Immature natural killer cell (primary cell): ENCODE data around the gene MSRB3. TPM values are rescaled to one million over a fixed set of nuclear protein-coding genes. Genes with fewer than 3 reads are reported as not detected.

Experiments used
- DNase-seq, 3 donors: peaks; one replicate each; pipeline ENCODE4 v3.0.0; 2022; ENCODE audit warnings: mixed read lengths in 1 of 3
- H3K27ac Mint-ChIP-seq, 6 donors: one replicate each; pipeline ENCODE4 v1.8.0; 2020; ENCODE audit warnings: mixed read lengths in 6 of 6, mild to moderate bottlenecking in 5 of 6, inconsistent platforms in 4 of 6, moderate library complexity in 3 of 6
- H3K27me3 Mint-ChIP-seq, 3 donors: one replicate each; pipeline ENCODE4 v1.8.0; 2020 to 2021; ENCODE audit warnings: low read depth in 3 of 3, mild to moderate bottlenecking in 3 of 3, mixed read lengths in 3 of 3, moderate library complexity in 3 of 3, inconsistent platforms in 1 of 3
- H3K36me3 Mint-ChIP-seq, 3 donors: one replicate each; pipeline ENCODE4 v1.8.0; 2020; ENCODE audit warnings: mixed read lengths in 3 of 3, inconsistent platforms in 2 of 3, mild to moderate bottlenecking in 2 of 3
- H3K4me1 Mint-ChIP-seq, 2 donors: one replicate each; pipeline ENCODE4 v1.8.0; 2020; ENCODE audit warnings: inconsistent platforms in 2 of 2, mild to moderate bottlenecking in 2 of 2, mixed read lengths in 2 of 2, moderate library complexity in 1 of 2
- H3K4me3 Mint-ChIP-seq, 5 donors: one replicate each; pipeline ENCODE4 v1.8.0; 2020; ENCODE audit warnings: mild to moderate bottlenecking in 5 of 5, mixed read lengths in 5 of 5, inconsistent platforms in 3 of 5, moderate library complexity in 3 of 5
- H3K9me3 Mint-ChIP-seq, 6 donors: one replicate each; pipeline ENCODE4 v1.8.0; 2020; ENCODE audit warnings: mild to moderate bottlenecking in 6 of 6, mixed read lengths in 6 of 6, inconsistent platforms in 4 of 6, moderate library complexity in 3 of 6
- polyA plus RNA-seq, 3 donors: library from polyadenylated mRNA; unstranded; fragments of 300-500 nt; fragmentation: Illumina TruSeq; gene quantifications; one replicate each; pipeline ENCODE4 v1.2.3, GENCODE V29; 2021

Gene MSRB3
- polyA plus RNA-seq, 3 donors from 2014 or later, result 3.0 to 4.6 (median 3.2) TPM

- H3K4me3 Mint-ChIP-seq, result no peak overlapping the region
- no peak for DNase-seq
- no peak overlapping the region for H3K27ac Mint-ChIP-seq
- H3K36me3 Mint-ChIP-seq, result no peaks in the 10 kb centered on the region
- peaks cover 0 to 7% (median under 1%) of the 10 kb centered on the region in 6 donors for H3K9me3 Mint-ChIP-seq
- H3K4me1 Mint-ChIP-seq, result no peaks in the 10 kb centered on the region
- peaks cover 0 to 1% (median 1%) of the 10 kb centered on the region in 3 donors for H3K27me3 Mint-ChIP-seq
Observed at GRCh38 chr12:65408441-65408840, 130.0 kb downstream of the MSRB3 start.

GRCh38 chr12:65409726-65410125 lies 131.2 kb downstream of the MSRB3 start:
- H3K27ac Mint-ChIP-seq, result no peak overlapping the region

GRCh38 chr12:65411171-65411570 lies 132.7 kb downstream of the MSRB3 start:
- H3K9me3 Mint-ChIP-seq, result peaks cover 0 to 2% (median 0%) of the 10 kb centered on the region in 6 donors
- no peak for DNase-seq
- H3K27me3 Mint-ChIP-seq, result peaks cover 0 to 1% (median 0%) of the 10 kb centered on the region in 3 donors
- H3K27ac Mint-ChIP-seq, result no peak overlapping the region
- no peak overlapping the region for H3K4me3 Mint-ChIP-seq
- H3K36me3 Mint-ChIP-seq, result no peaks in the 10 kb centered on the region
- H3K4me1 Mint-ChIP-seq, result peaks cover 0 to 4% of the 10 kb centered on the region in 2 donors

More at GRCh38 chr12:65409726-65410125, 131.2 kb downstream of the MSRB3 start:
- no peak overlapping the region for H3K4me3 Mint-ChIP-seq
- H3K36me3 Mint-ChIP-seq, result no peaks in the 10 kb centered on the region
- no peak for DNase-seq
- peaks cover 0 to 4% of the 10 kb centered on the region in 2 donors for H3K4me1 Mint-ChIP-seq
- peaks cover 0 to 1% (median 1%) of the 10 kb centered on the region in 3 donors for H3K27me3 Mint-ChIP-seq
- H3K9me3 Mint-ChIP-seq, result peaks cover 0 to 2% (median 0%) of the 10 kb centered on the region in 6 donors

- DNase-seq, result no peak
- Mint-ChIP-seq H3K27me3 (peaks cover 0 to 1% (median 0%) of the 10 kb centered on the region in 3 donors), H3K4me3 (no peak overlapping the region), H3K4me1 (peaks cover 0 to 4% of the 10 kb centered on the region in 2 donors), H3K9me3 (peaks cover 0 to 7% (median 0%) of the 10 kb centered on the region in 6 donors), H3K27ac (no peak overlapping the region), H3K36me3 (no peaks in the 10 kb centered on the region)
Observed at GRCh38 chr12:65414526-65414925, 136.0 kb downstream of the MSRB3 start.

- Mint-ChIP-seq H3K9me3 (peaks cover 0 to 10% (median 0%) of the 10 kb centered on the region in 6 donors), H3K27ac (no peak overlapping the region), H3K4me3 (no peak overlapping the region), H3K4me1 (peaks cover 0 to 4% of the 10 kb centered on the region in 2 donors), H3K27me3 (peaks cover 0 to 1% (median 0%) of the 10 kb centered on the region in 3 donors), H3K36me3 (no peaks in the 10 kb centered on the region)
- no peak for DNase-seq
Observed at GRCh38 chr12:65415826-65416225, 137.3 kb downstream of the MSRB3 start.

GRCh38 chr12:65419284-65420072 lies 141.0 kb downstream of the MSRB3 start:
- no peak overlapping the region for H3K4me3 Mint-ChIP-seq
- H3K27ac Mint-ChIP-seq, result no peak overlapping the region
- H3K27me3 Mint-ChIP-seq, result peaks cover 0 to 1% (median 0%) of the 10 kb centered on the region in 3 donors
- no peaks in the 10 kb centered on the region for H3K4me1 Mint-ChIP-seq
- no peak for DNase-seq
- peaks cover 0 to 15% (median 8%) of the 10 kb centered on the region in 6 donors for H3K9me3 Mint-ChIP-seq
- H3K36me3 Mint-ChIP-seq, result no peaks in the 10 kb centered on the region

- no peaks in the 10 kb centered on the region for H3K36me3 Mint-ChIP-seq
- no peak overlapping the region for H3K27ac Mint-ChIP-seq
- no peak overlapping the region for H3K4me3 Mint-ChIP-seq
- H3K9me3 Mint-ChIP-seq, result peaks cover 0 to 15% (median 8%) of the 10 kb centered on the region in 6 donors
- H3K4me1 Mint-ChIP-seq, result no peaks in the 10 kb centered on the region
- H3K27me3 Mint-ChIP-seq, result peaks cover 0 to 1% (median 0%) of the 10 kb centered on the region in 3 donors
- no peak for DNase-seq
Observed at GRCh38 chr12:65420941-65421340, 142.5 kb downstream of the MSRB3 start.

- H3K9me3 Mint-ChIP-seq, result peaks cover 0 to 16% (median 3%) of the 10 kb centered on the region in 6 donors
Observed at GRCh38 chr12:65427646-65428045, 149.2 kb downstream of the MSRB3 start.

GRCh38 chr12:65430006-65430405 lies 151.5 kb downstream of the MSRB3 start:
- Mint-ChIP-seq H3K36me3 (peaks cover 0 to 3% (median 0%) of the 10 kb centered on the region in 3 donors), H3K27ac (no peak overlapping the region), H3K4me1 (no peaks in the 10 kb centered on the region), H3K9me3 (peaks cover 0 to 11% (median 1%) of the 10 kb centered on the region in 6 donors), H3K4me3 (no peak overlapping the region), H3K27me3 (peaks cover 0 to 5% (median 3%) of the 10 kb centered on the region in 3 donors)
- no peak for DNase-seq

More at GRCh38 chr12:65427646-65428045, 149.2 kb downstream of the MSRB3 start:
- DNase-seq, result no peak
- Mint-ChIP-seq H3K27me3 (peaks cover 1 to 3% (median 2%) of the 10 kb centered on the region in 3 donors), H3K36me3 (peaks cover 0 to 3% (median 0%) of the 10 kb centered on the region in 3 donors), H3K4me1 (no peaks in the 10 kb centered on the region), H3K27ac (no peak overlapping the region), H3K4me3 (no peak overlapping the region)

GRCh38 chr12:65430571-65431306 lies 152.3 kb downstream of the MSRB3 start:
- Mint-ChIP-seq H3K36me3 (peaks cover 0 to 3% (median 0%) of the 10 kb centered on the region in 3 donors), H3K4me1 (no peaks in the 10 kb centered on the region), H3K27ac (no peak overlapping the region), H3K9me3 (peaks cover 0 to 11% (median 1%) of the 10 kb centered on the region in 6 donors), H3K27me3 (peaks cover 0 to 5% (median 5%) of the 10 kb centered on the region in 3 donors), H3K4me3 (no peak overlapping the region)
- no peak for DNase-seq

GRCh38 chr12:65432114-65432513 lies 153.6 kb downstream of the MSRB3 start:
- DNase-seq, result no peak
- Mint-ChIP-seq H3K27me3 (peaks cover 0 to 5% (median 2%) of the 10 kb centered on the region in 3 donors), H3K36me3 (no peaks in the 10 kb centered on the region), H3K27ac (no peak overlapping the region), H3K9me3 (peaks cover 0 to 5% (median 0%) of the 10 kb centered on the region in 6 donors), H3K4me1 (no peaks in the 10 kb centered on the region), H3K4me3 (no peak overlapping the region)

GRCh38 chr12:65432651-65433050 lies 154.2 kb downstream of the MSRB3 start:
- peaks cover 0 to 5% (median 0%) of the 10 kb centered on the region in 6 donors for H3K9me3 Mint-ChIP-seq
- H3K36me3 Mint-ChIP-seq, result no peaks in the 10 kb centered on the region
- H3K4me1 Mint-ChIP-seq, result no peaks in the 10 kb centered on the region
- peaks cover 0 to 5% (median 2%) of the 10 kb centered on the region in 3 donors for H3K27me3 Mint-ChIP-seq
- no peak overlapping the region for H3K27ac Mint-ChIP-seq
- DNase-seq, result no peak
- no peak overlapping the region for H3K4me3 Mint-ChIP-seq

- no peak overlapping the region for H3K4me3 Mint-ChIP-seq
- DNase-seq, result no peak
- H3K36me3 Mint-ChIP-seq, result no peaks in the 10 kb centered on the region
- H3K4me1 Mint-ChIP-seq, result no peaks in the 10 kb centered on the region
- peaks cover 0 to 5% (median 2%) of the 10 kb centered on the region in 3 donors for H3K27me3 Mint-ChIP-seq
- H3K9me3 Mint-ChIP-seq, result peaks cover 0 to 7% (median 0%) of the 10 kb centered on the region in 6 donors
- H3K27ac Mint-ChIP-seq, result no peak overlapping the region
Observed at GRCh38 chr12:65434737-65435136, 156.3 kb downstream of the MSRB3 start.

- H3K36me3 Mint-ChIP-seq, result no peaks in the 10 kb centered on the region
- no peak overlapping the region for H3K27ac Mint-ChIP-seq
- H3K4me3 Mint-ChIP-seq, result no peak overlapping the region
- H3K27me3 Mint-ChIP-seq, result peaks cover 0 to 3% (median 3%) of the 10 kb centered on the region in 3 donors
- no peak for DNase-seq
- H3K9me3 Mint-ChIP-seq, result peaks cover 0 to 5% (median 0%) of the 10 kb centered on the region in 6 donors
- H3K4me1 Mint-ChIP-seq, result no peaks in the 10 kb centered on the region
Observed at GRCh38 chr12:65443038-65443437, 164.6 kb downstream of the MSRB3 start.
